ENCODE data around the gene QRSL1. TPM values are rescaled to one million over a fixed set of nuclear protein-coding genes. Genes with fewer than 3 reads are reported as not detected.

The QRSL1 gene
- total RNA-seq, 1 experiment from 2014 or later: 18.4 TPM

DNA sequence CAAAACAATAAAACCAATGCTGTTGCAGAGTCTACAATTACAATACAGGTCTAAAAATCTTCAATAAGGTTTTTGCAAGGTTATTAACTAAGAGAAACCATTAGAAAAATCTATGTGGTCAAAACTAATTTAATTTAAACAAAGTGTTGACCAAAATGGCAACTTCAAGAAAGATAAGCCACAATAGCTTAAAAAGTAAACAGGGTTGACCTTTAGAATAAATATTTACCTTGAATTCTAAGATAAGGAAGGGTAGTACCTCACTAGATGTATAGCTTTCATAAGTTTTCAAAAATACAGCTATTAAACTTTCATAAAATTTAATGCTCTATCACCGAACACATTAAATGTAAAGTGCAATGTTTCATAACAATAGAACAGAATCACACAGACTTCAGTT, 11.5 kb upstream of the QRSL1 start:
- DNase-seq (ENCODE audit: low read depth, low spot score) (no peak), ATAC-seq (no peak)
- in situ Hi-C loops (cut with HindIII; ENCODE audit: low pct_unique_long_range_greater_than_20kb, low sequenced_read_pairs) (no loop called here), intact Hi-C loops (cut with micrococcal nuclease; ENCODE audit: unreplicated experiment) (no loop called here)
- Histone ChIP-seq H3K27me3 (ENCODE audit: control insufficient read depth, insufficient read depth, low read length) (no peaks in the 10 kb centered on the region), H3K36me3 (ENCODE audit: control insufficient read depth, insufficient read depth, low read length) (no peaks in the 10 kb centered on the region), H3K9me3 (ENCODE audit: control insufficient read depth, insufficient read depth, low read depth, low read length) (no peaks in the 10 kb centered on the region), H3K4me1 (ENCODE audit: control insufficient read depth, insufficient read depth, low read length) (no peaks in the 10 kb centered on the region), H3K4me3 (ENCODE audit: low read depth in 2 of 2, low read length in 2 of 2) (no peak overlapping the region), H3K27ac (ENCODE audit: low read length) (no peak overlapping the region)
- TF ChIP-seq SIN3A (IDR thresholded peaks at IDR 0.05; ENCODE audit: borderline replicate concordance, insufficient read depth, low read depth, low read length) (no peak), REST (IDR thresholded peaks at IDR 0.05; ENCODE audit: insufficient read depth in 1 of 2, low read depth in 2 of 2, low read length in 1 of 2) (no peak), TCF7L2 (IDR thresholded peaks at IDR 0.05; ENCODE audit: low read depth, low read length) (no peak), POLR2AphosphoS5 (IDR thresholded peaks at IDR 0.05; ENCODE audit: low read depth, low read length) (no peak), CTCF (IDR thresholded peaks at IDR 0.05) (no peak)
- BruUV-seq (replicated peaks): no TSS peak
- POLR2A ChIA-PET: no interaction called here
- CTCF ChIA-PET: no interaction called here

- POLR2A ChIA-PET: no interaction called here
- intact Hi-C loops (cut with micrococcal nuclease; ENCODE audit: unreplicated experiment): no loop called here
These were observed 11.1 kb upstream of the QRSL1 start for GRCh38 chr6:106618324-106618723.

More at GRCh38 chr6:106618324-106618723, 11.1 kb upstream of the QRSL1 start:
- H3K36me3 ChIP-seq (ENCODE audit: control insufficient read depth, insufficient read depth, low read length): no peaks in the 10 kb centered on the region
- ATAC-seq (no peak), DNase-seq (ENCODE audit: low read depth, low spot score) (no peak)
- no TSS peak for BruUV-seq (replicated peaks)
- no peak overlapping the region for H3K27ac ChIP-seq (ENCODE audit: low read length)
- in situ Hi-C loops (cut with HindIII; ENCODE audit: low pct_unique_long_range_greater_than_20kb, low sequenced_read_pairs): no loop called here
- CTCF ChIA-PET: no interaction called here
- no peaks in the 10 kb centered on the region for H3K27me3 ChIP-seq (ENCODE audit: control insufficient read depth, insufficient read depth, low read length)
- no peak overlapping the region for H3K4me3 ChIP-seq (ENCODE audit: low read depth in 2 of 2, low read length in 2 of 2)
- no peaks in the 10 kb centered on the region for H3K9me3 ChIP-seq (ENCODE audit: control insufficient read depth, insufficient read depth, low read depth, low read length)
- TF ChIP-seq POLR2AphosphoS5 (IDR thresholded peaks at IDR 0.05; ENCODE audit: low read depth, low read length): no peak
- TF ChIP-seq CTCF (IDR thresholded peaks at IDR 0.05): no peak
- no peak for TF ChIP-seq SIN3A (IDR thresholded peaks at IDR 0.05; ENCODE audit: borderline replicate concordance, insufficient read depth, low read depth, low read length)
- no peak for TF ChIP-seq TCF7L2 (IDR thresholded peaks at IDR 0.05; ENCODE audit: low read depth, low read length)
- TF ChIP-seq REST (IDR thresholded peaks at IDR 0.05; ENCODE audit: insufficient read depth in 1 of 2, low read depth in 2 of 2, low read length in 1 of 2): no peak
- no peaks in the 10 kb centered on the region for H3K4me1 ChIP-seq (ENCODE audit: control insufficient read depth, insufficient read depth, low read length)
